Measurements from ENCODE around the gene RAB44. TPM values are rescaled to one million over a fixed set of nuclear protein-coding genes. Genes with fewer than 3 reads are reported as not detected.

The RAB44 gene, protein sequence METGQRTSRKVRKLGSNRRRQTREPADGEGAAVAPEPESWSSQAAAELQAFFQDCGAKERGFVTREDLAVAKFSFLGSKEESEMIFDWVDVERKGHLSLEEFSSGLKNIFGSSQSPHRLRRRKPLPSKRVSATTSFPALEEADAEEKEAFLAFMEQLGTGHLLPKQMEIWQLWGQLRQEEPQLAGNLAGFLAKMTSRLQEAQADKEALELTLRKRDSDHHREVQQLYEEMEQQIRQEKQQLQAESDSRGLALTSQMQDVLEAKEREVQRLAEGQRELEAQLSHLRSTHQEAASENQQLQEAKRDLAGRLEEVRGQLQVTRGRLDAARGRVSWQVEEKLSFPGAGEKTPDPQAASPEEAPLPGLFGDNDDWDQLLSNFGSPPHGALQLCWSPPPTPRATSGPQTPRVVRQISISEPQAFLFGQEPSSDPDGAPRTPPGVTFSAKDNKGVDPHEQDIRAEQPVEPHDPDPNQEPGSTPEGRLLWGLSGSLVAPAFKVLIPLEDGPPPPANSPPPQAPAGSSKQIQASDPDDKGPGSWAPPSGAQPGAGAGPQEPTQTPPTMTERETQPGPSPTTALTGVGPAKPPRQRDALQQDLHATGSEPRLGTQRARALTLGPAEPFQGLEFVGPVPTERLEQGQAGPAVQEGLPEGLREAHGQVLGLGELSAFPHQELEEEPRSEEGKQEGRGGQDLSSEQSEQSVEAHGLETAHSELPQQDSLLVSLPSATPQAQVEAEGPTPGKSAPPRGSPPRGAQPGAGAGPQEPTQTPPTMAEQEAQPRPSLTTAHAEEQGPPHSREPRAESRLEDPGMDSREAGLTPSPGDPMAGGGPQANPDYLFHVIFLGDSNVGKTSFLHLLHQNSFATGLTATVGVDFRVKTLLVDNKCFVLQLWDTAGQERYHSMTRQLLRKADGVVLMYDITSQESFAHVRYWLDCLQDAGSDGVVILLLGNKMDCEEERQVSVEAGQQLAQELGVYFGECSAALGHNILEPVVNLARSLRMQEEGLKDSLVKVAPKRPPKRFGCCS
- 0.15 and 0.19 TPM in 2 replicates for total RNA-seq
- total RNA-seq (2013): 0.09 TPM
- 0.16 and 0.25 TPM in 2 replicates for polyA plus RNA-seq
- 0.26 and 0.57 TPM in 2 replicates for polyA minus RNA-seq

DNA sequence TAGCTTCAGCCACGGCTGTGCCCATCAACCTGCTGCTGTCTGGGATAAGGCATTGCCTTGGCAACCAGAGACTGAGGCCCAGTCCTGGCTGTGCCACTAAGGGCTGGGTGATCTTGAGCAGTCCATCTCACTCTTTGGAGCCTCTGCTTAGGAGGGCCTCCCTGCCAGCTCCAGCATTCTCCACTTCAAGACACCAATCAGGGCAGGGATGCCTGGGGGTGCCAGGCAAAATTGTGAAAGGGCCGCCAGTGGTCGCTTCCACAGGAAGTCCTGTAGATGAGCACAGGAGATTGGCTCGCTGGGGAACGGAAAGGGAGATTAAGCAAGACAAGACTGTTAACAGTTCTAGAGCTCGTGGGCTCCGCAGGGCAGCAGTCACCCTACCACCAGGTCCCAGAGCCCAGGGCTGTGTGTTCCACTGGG, at the start of gene RAB44:
TSS of gene RAB44 (plus strand) at position 346 of the 423 bp plus-strand sequence. CDS start 6,410 bp downstream, outside the sequence.
- intact Hi-C loops (cut with micrococcal nuclease): no loop called here
- Mint-ChIP-seq H3K27ac (peak within 1 kb of the TSS; percentile 43), H3K27me3 (no peaks in the 10 kb centered on the region), H3K4me3 (no peak within 1 kb of the TSS), H3K9me3 (ENCODE audit: insufficient read depth) (no peaks in the 10 kb centered on the region), H3K4me1 (peaks cover 62% of the 10 kb centered on the region)
- ChIA-PET CTCF (interaction anchor here (1.1 to 1.5 kb wide), 3 partner anchors 13 to 74 kb away, joined by 4 to 5 read pairs (median 4); no protein-coding TSS in a partner anchor), POLR2A (no interaction called here)
- Histone ChIP-seq H3K9ac (ENCODE audit: low read length) (no peak within 1 kb of the TSS), H3K27ac (ENCODE audit: low read length in 2 of 2) (no peak within 1 kb of the TSS), H3K79me2 (ENCODE audit: control insufficient read depth, insufficient read depth, low read length) (peaks cover 6% of the 10 kb centered on the region), H3K9me3 (ENCODE audit: control extremely low read depth in 1 of 3, control insufficient read depth in 2 of 3, insufficient read depth in 1 of 3, low read length in 2 of 3) (peaks cover 0 to 7% (median 0%) of the 10 kb centered on the region in 3 donors), H2AFZ (ENCODE audit: insufficient read depth, low read depth, low read length, poor library complexity, severe bottlenecking) (no peak within 1 kb of the TSS), H4K20me1 (ENCODE audit: control insufficient read depth, insufficient read depth, low read length, poor library complexity, severe bottlenecking) (no peaks in the 10 kb centered on the region), H3K4me2 (replicated peaks; ENCODE audit: low read depth, low read length, poor library complexity, severe bottlenecking) (no peak within 1 kb of the TSS), H3K27me3 (replicated peaks in 1 of 4; ENCODE audit: control extremely low read depth in 1 of 4, control insufficient read depth in 3 of 4, insufficient read depth in 4 of 4, low read length in 3 of 4) (no peaks in the 10 kb centered on the region), H3K36me3 (replicated peaks in 1 of 2; ENCODE audit: control extremely low read depth in 1 of 2, control insufficient read depth in 1 of 2, extremely low read depth in 1 of 2, insufficient read depth in 2 of 2, low read length in 1 of 2) (no peaks in the 10 kb centered on the region), H3K4me3 (ENCODE audit: control extremely low read depth in 1 of 5, extremely low read depth in 1 of 5, insufficient read depth in 1 of 5, low read depth in 2 of 5, low read length in 4 of 5) (no peak within 1 kb of the TSS), H3K4me1 (ENCODE audit: control insufficient read depth in 2 of 2, insufficient read depth in 2 of 2, low read length in 2 of 2) (peaks cover 44 to 47% of the 10 kb centered on the region in 2 donors)
- WGBS (ENCODE audit: insufficient coverage): 85% methylated on average over 7 of the region's 7 CpGs
- no peak for TF ChIP-seq CTCF (IDR thresholded peaks at IDR 0.05)
- TF ChIP-seq EZH2 (IDR thresholded peaks at IDR 0.05; ENCODE audit: borderline replicate concordance, insufficient read depth, low read depth, low read length, poor library complexity, severe bottlenecking): no peak
- no peak for ATAC-seq (ENCODE audit: low read depth)
- DNase-seq: no peak
